ENCODE measurements around the gene INPP4B. TPM values are rescaled to one million over a fixed set of nuclear protein-coding genes. Genes with fewer than 3 reads are reported as not detected.

The INPP4B gene
- total RNA-seq, 1 experiment from 2014 or later: 17.6 TPM

DNA sequence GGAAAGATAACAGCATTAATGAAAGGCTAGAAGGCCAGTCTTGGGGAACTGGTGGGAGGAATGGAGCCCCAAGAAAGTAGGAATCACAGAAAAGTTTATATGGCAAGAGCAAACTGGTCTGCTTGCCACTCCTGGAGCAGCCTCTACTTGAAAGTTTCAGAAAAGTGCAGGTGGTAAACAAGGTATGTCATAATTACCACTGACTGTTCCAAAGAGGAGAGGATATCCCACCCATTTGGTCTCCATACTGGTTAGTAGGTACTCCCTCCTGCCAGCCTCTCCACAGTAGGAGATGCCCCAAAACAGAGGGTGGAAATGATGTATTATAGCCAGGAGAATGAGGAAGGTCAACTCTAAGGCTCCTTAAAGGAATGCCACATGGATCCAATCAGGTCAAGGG, 145.1 kb downstream of the INPP4B start:
- no TSS peak for BruUV-seq (replicated peaks)
- TF ChIP-seq, protein P1, sequence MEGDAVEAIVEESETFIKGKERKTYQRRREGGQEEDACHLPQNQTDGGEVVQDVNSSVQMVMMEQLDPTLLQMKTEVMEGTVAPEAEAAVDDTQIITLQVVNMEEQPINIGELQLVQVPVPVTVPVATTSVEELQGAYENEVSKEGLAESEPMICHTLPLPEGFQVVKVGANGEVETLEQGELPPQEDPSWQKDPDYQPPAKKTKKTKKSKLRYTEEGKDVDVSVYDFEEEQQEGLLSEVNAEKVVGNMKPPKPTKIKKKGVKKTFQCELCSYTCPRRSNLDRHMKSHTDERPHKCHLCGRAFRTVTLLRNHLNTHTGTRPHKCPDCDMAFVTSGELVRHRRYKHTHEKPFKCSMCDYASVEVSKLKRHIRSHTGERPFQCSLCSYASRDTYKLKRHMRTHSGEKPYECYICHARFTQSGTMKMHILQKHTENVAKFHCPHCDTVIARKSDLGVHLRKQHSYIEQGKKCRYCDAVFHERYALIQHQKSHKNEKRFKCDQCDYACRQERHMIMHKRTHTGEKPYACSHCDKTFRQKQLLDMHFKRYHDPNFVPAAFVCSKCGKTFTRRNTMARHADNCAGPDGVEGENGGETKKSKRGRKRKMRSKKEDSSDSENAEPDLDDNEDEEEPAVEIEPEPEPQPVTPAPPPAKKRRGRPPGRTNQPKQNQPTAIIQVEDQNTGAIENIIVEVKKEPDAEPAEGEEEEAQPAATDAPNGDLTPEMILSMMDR (IDR thresholded peaks at IDR 0.05; ENCODE audit: unreplicated experiment): no peak
- no peak for DNase-seq (ENCODE audit: unreplicated experiment)
- ChIA-PET CTCF (interaction anchor here (0.7 kb wide), 1 partner anchor 91 kb away, joined by 4 read pairs; no protein-coding TSS in a partner anchor), POLR2A (no interaction called here)
- Mint-ChIP-seq H3K27me3 (ENCODE audit: insufficient read depth, unreplicated experiment) (no peaks in the 10 kb centered on the region), H3K4me1 (ENCODE audit: insufficient read depth, unreplicated experiment) (no peaks in the 10 kb centered on the region), H3K36me3 (ENCODE audit: insufficient read depth, unreplicated experiment) (no peaks in the 10 kb centered on the region), H3K9me3 (ENCODE audit: unreplicated experiment) (no peaks in the 10 kb centered on the region), H3K4me3 (ENCODE audit: unreplicated experiment) (no peak overlapping the region), H3K27ac (ENCODE audit: low read depth, unreplicated experiment) (no peak overlapping the region)
- intact Hi-C loops (cut with micrococcal nuclease): no loop called here

DNA sequence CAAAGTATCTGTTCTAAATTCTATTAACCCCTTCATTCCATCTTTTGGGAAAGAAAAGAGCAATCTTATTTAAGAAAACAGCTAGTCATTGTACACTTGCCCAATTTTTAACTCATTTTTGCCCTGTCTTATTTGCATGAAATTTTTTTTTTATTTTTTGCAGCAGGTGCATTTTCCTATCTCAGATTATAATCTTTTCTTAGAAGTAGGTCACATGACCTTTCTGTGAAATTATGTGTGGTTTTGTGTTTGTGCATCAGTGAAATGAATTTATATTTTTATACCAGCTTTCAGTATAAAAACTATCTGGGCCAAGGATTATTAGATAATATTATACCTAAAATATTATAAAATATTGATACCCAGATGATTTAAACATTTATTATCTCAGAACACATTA, 145.6 kb downstream of the INPP4B start:
- H3K4me3 Mint-ChIP-seq (ENCODE audit: unreplicated experiment): no peak overlapping the region
- POLR2A ChIA-PET: no interaction called here
- no peaks in the 10 kb centered on the region for H3K4me1 Mint-ChIP-seq (ENCODE audit: insufficient read depth, unreplicated experiment)
- CTCF ChIA-PET: interaction anchor here (0.7 kb wide), 1 partner anchor 91 kb away, joined by 4 read pairs; no protein-coding TSS in a partner anchor
- no peak overlapping the region for H3K27ac Mint-ChIP-seq (ENCODE audit: low read depth, unreplicated experiment)
- TF ChIP-seq, protein P1 (IDR thresholded peaks at IDR 0.05; ENCODE audit: unreplicated experiment): no peak
- BruUV-seq (replicated peaks): no TSS peak
- DNase-seq (ENCODE audit: unreplicated experiment): no peak
- no peaks in the 10 kb centered on the region for H3K27me3 Mint-ChIP-seq (ENCODE audit: insufficient read depth, unreplicated experiment)
- no peaks in the 10 kb centered on the region for H3K9me3 Mint-ChIP-seq (ENCODE audit: unreplicated experiment)
- intact Hi-C loops (cut with micrococcal nuclease): no loop called here
- no peaks in the 10 kb centered on the region for H3K36me3 Mint-ChIP-seq (ENCODE audit: insufficient read depth, unreplicated experiment)

DNA sequence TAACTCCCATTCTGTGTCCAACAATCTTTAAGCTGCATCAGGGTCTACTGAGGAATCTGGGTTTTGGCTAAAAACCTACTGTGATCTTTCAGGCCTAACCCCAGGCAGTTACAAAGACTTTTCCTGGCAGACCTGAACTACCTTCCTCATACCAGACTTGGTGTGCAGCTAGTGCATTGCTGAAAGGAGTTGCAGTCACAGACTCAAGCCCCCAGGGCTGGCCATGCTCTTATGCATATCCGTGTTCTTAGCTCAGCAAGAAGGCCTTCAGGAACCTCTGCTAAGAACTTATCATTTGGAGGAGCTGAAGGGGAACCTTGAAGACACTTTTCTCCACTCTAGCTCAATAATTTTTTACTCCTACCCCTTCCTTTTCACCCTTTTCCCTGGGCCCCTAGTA, 147.5 kb downstream of the INPP4B start:
- Mint-ChIP-seq H3K9me3 (ENCODE audit: unreplicated experiment) (no peaks in the 10 kb centered on the region), H3K27me3 (ENCODE audit: insufficient read depth, unreplicated experiment) (no peaks in the 10 kb centered on the region), H3K27ac (ENCODE audit: low read depth, unreplicated experiment) (no peak overlapping the region), H3K4me3 (ENCODE audit: unreplicated experiment) (no peak overlapping the region), H3K36me3 (ENCODE audit: insufficient read depth, unreplicated experiment) (no peaks in the 10 kb centered on the region), H3K4me1 (ENCODE audit: insufficient read depth, unreplicated experiment) (no peaks in the 10 kb centered on the region)
- no peak for DNase-seq (ENCODE audit: unreplicated experiment)
- intact Hi-C loops (cut with micrococcal nuclease): no loop called here
- BruUV-seq (replicated peaks): no TSS peak
- ChIA-PET POLR2A (interaction anchor here (0.7 kb wide), 1 partner anchor 293 kb away, joined by 3 read pairs; no protein-coding TSS in a partner anchor), CTCF (interaction anchor here (0.6 to 0.7 kb wide), 2 partner anchors 1469 to 1605 kb away, joined by 3 read pairs; no protein-coding TSS in a partner anchor)
- TF ChIP-seq, protein P1 (IDR thresholded peaks at IDR 0.05; ENCODE audit: unreplicated experiment): no peak

DNA sequence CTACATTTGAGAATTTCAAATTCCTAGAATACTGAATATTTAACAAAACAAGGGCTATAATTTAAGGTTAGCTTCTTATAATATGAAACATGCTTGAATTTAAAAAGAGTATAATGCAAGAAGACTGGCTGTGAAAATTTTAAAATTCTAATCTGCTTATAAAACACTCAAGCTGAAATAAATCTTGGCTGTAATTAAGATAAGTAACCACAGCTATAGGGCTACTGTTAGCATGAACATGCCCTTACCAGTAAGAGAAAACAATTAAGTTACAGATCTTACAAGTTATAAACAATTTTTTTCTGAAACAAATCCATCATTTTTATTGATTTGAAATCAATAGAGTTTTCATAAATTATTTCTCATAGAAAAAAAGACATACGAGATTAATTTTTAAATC, 148.2 kb downstream of the INPP4B start:
- no peaks in the 10 kb centered on the region for H3K9me3 Mint-ChIP-seq (ENCODE audit: unreplicated experiment)
- H3K27me3 Mint-ChIP-seq (ENCODE audit: insufficient read depth, unreplicated experiment): no peaks in the 10 kb centered on the region
- CTCF ChIA-PET: interaction anchor here (0.8 kb wide), 1 partner anchor 341 kb away, joined by 4 read pairs; no protein-coding TSS in a partner anchor
- POLR2A ChIA-PET: interaction anchor here (0.7 kb wide), 1 partner anchor 293 kb away, joined by 3 read pairs; no protein-coding TSS in a partner anchor
- TF ChIP-seq, protein P1 (IDR thresholded peaks at IDR 0.05; ENCODE audit: unreplicated experiment): no peak
- intact Hi-C loops (cut with micrococcal nuclease): no loop called here
- H3K27ac Mint-ChIP-seq (ENCODE audit: low read depth, unreplicated experiment): no peak overlapping the region
- no TSS peak for BruUV-seq (replicated peaks)
- H3K4me3 Mint-ChIP-seq (ENCODE audit: unreplicated experiment): no peak overlapping the region
- no peaks in the 10 kb centered on the region for H3K36me3 Mint-ChIP-seq (ENCODE audit: insufficient read depth, unreplicated experiment)
- no peak for DNase-seq (ENCODE audit: unreplicated experiment)
- H3K4me1 Mint-ChIP-seq (ENCODE audit: insufficient read depth, unreplicated experiment): no peaks in the 10 kb centered on the region
